T-helper 17 cell (primary cell): ENCODE measurements around the gene CCL24. TPM values are rescaled to one million over a fixed set of nuclear protein-coding genes. Genes with fewer than 3 reads are reported as not detected.
"Not testable (repeated sequence)": the region's sequence is repeated elsewhere in the genome, so short reads cannot be mapped to it uniquely, and the experiment has no call there.

Experiments used
- ATAC-seq: fragments of 150-1000 bp; cut with Tn5 transposase; 2 replicates; pipeline ENCODE4 v1.10.0; 2021; ENCODE audit warnings: mild to moderate bottlenecking, moderate library complexity
- DNase-seq, 3 donors: peaks; one replicate each; pipeline versions ENCODE4 v3.0.0 to v3.0.0-alpha.2; 2020 to 2021
- H3K9me3 ChIP-seq: one replicate; pipeline ENCODE4 v1.7.0; 2013; ENCODE audit warnings: low read length, mild to moderate bottlenecking; ENCODE audit not compliant: control insufficient read depth, poor library complexity, severe bottlenecking
- H3K27ac Mint-ChIP-seq: one replicate; pipeline ENCODE4 v1.8.0; 2022; ENCODE audit warnings: mild to moderate bottlenecking, moderate library complexity, mixed read lengths
- H3K27me3 Mint-ChIP-seq: one replicate; pipeline ENCODE4 v1.8.0; 2022; ENCODE audit warnings: mixed read lengths
- H3K36me3 Mint-ChIP-seq: one replicate; pipeline ENCODE4 v1.8.0; 2022; ENCODE audit warnings: low read depth, mixed read lengths
- H3K4me1 Mint-ChIP-seq: one replicate; pipeline ENCODE4 v1.8.0; 2022; ENCODE audit warnings: mild to moderate bottlenecking, mixed read lengths
- H3K4me3 Mint-ChIP-seq: one replicate; pipeline ENCODE4 v1.8.0; 2022; ENCODE audit warnings: mild to moderate bottlenecking, moderate library complexity, mixed read lengths
- total RNA-seq, 4 donors: library from RNA in 2 of 4; stranded (reverse) in 2 of 4; gene quantifications; one replicate each; pipeline ENCODE4 v1.2.3 and lab custom pipeline; 2022 to 2026

The CCL24 gene, protein sequence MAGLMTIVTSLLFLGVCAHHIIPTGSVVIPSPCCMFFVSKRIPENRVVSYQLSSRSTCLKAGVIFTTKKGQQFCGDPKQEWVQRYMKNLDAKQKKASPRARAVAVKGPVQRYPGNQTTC
- total RNA-seq (not detected), total RNA-seq (lab: John Stamatoyannopoulos, UW) (0 reads per million in 2 donors)

DNA sequence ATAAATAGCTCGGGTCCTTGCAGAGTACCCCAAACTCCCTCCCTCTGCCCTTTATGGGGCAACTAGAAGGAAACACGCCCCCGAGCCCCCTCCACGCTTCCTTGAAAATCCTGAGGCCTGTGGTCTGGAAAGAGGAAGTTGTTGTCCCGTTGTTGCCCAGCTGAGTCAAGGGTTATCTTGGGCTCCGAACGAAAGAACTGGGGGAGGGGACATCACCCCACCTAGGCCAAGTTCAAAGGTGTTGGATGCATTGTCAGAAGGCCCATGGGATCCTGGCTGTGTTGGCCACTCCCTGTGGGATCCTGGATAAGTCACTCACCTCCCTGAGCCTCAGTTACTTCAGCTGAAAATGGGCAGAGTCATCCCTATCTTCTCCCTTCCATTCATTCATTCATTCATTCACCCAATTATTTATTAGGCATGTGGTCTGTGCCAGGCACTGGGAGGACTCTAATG is at the start of gene CCL24:
Gene CCL24, minus strand, starts transcription at position 26 of the 456 bp plus-strand sequence. CDS start 91 bp downstream, outside the sequence.
- no peaks in the 10 kb centered on the region for H3K9me3 ChIP-seq
- ATAC-seq (no peak), DNase-seq (no peak)
- Mint-ChIP-seq H3K4me1 (no peaks in the 10 kb centered on the region), H3K27ac (no peak within 1 kb of the TSS), H3K27me3 (peaks cover 8% of the 10 kb centered on the region), H3K4me3 (no peak within 1 kb of the TSS), H3K36me3 (no peaks in the 10 kb centered on the region)

DNA sequence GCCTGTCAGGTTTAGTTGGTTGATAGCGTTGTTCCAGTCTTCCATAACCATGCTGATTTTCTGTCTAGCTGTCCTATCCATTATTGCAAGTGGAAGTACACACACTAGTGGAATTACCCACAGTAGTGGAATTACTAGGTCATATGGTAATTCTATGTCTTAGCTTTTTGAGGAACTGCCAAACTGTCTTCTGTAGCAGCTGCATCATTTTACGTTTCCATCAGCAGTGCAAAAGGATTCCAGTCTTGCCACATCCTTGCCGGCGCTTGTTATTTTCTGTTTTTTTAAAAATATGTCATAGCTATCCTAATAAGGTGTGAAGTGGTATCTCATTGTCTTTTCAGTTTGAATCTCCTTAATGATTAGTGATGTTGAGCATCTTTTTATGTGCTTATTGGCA is 48.0 kb upstream of the CCL24 start:
- no peak for ATAC-seq
- no peaks in the 10 kb centered on the region for H3K36me3 Mint-ChIP-seq
- H3K27me3 Mint-ChIP-seq = peaks cover 23% of the 10 kb centered on the region
- no peak overlapping the region for H3K4me3 Mint-ChIP-seq
- H3K4me1 Mint-ChIP-seq = peaks cover 4% of the 10 kb centered on the region
- H3K9me3 ChIP-seq = no peaks in the 10 kb centered on the region
- no peak for DNase-seq
- no peak overlapping the region for H3K27ac Mint-ChIP-seq

DNA sequence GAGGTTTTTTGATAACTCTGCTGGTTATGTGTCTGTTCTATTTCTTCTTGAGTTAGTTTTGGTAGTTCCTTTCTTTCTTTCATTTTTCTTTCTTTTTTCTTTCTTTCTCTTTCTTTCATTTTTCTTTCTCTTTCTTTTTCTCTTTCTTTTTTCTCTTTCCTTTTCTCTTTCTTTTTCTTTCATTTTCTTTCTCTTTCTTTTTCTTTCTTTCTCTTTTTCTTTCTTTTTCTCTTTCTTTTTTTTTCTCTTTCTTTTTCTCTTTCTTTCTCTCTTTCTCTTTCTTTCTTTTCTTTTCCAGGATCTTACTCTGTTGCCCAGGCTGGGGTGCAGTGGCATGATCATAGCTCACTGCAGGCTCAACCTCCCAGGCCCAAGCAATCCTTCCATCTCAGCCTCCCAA is 44.8 kb upstream of the CCL24 start:
- ATAC-seq = no peak
- H3K36me3 Mint-ChIP-seq = no peaks in the 10 kb centered on the region
- H3K9me3 ChIP-seq = no peaks in the 10 kb centered on the region
- DNase-seq = no peak
- peaks cover 12% of the 10 kb centered on the region for H3K27me3 Mint-ChIP-seq
- H3K27ac Mint-ChIP-seq = no peak overlapping the region
- no peaks in the 10 kb centered on the region for H3K4me1 Mint-ChIP-seq
- H3K4me3 Mint-ChIP-seq = no peak overlapping the region

DNA sequence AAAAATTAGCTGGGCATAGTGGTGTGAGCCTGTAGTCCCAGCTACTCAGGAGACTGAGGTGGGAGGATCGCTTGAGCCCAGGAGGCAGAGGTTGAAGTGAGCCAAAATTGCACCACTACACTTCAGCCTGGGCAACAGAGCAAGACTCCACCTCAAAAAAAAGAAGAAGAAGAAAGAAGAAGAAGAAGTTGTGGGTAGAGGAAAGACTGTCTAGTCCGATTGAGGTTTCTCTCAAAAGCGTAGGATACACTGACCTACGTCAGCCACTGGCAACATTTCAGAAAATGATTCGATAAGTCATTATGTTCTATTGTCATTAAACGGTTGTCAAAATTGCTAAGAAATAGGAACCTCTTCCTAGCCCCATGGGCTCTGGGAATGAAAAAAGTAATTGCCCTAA is 42.9 kb upstream of the CCL24 start:
- no peak for DNase-seq
- no peaks in the 10 kb centered on the region for H3K36me3 Mint-ChIP-seq
- H3K9me3 ChIP-seq = no peaks in the 10 kb centered on the region
- no peaks in the 10 kb centered on the region for H3K4me1 Mint-ChIP-seq
- ATAC-seq = no peak
- H3K27me3 Mint-ChIP-seq = peaks cover 7% of the 10 kb centered on the region
- no peak overlapping the region for H3K4me3 Mint-ChIP-seq
- no peak overlapping the region for H3K27ac Mint-ChIP-seq

DNA sequence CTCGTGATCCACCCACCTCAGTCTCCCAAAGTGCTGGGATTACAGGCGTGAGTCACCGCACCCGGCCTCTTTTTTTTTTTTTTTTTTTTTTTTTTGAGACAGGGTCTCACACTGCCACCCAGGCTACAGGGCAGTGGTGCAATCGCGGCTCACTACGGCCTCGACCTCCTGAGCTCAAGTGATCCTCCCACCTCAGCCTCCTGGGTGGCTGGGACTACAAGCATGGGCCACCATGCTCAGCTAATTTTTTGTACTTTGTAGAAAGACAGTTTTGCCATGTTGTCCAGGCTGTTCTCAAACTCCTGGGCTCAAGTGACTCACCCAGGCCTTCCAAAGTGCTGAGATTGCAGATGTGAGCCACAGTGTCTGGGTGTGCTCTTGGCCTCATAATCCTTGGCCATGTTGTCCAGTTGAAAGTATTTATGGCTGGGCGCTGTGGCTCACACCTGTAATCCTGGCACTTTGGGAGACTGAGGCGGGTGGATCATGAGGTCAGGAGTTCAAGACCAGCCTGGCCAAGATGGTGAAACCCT is 41.3 kb upstream of the CCL24 start:
- not testable (repeated sequence) for H3K4me3 Mint-ChIP-seq, H3K27me3 Mint-ChIP-seq, H3K9me3 ChIP-seq, H3K27ac Mint-ChIP-seq, DNase-seq, H3K36me3 Mint-ChIP-seq, H3K4me1 Mint-ChIP-seq, ATAC-seq

DNA sequence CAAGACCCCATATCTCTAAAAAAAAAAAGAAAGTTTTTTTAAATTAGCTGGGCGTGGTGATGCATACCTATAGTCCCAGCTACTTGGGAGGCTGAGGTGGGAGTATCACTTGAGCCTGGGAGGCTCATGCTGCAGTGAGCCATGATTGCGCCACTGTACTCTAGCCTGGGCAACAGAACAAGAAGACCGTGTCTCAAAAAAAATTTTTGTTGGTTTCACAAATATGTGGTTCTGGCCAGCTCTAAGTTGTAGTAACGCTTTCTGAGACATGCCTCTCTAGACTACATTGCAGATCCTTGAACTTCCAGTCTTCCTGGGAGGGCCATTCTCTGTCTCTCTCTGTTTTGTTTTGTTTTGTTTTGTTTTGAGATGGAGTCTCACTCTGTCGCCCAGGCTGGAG is 40.6 kb upstream of the CCL24 start:
- Mint-ChIP-seq H3K4me1 (no peaks in the 10 kb centered on the region), H3K36me3 (no peaks in the 10 kb centered on the region), H3K4me3 (no peak overlapping the region), H3K27me3 (peaks cover 4% of the 10 kb centered on the region), H3K27ac (no peak overlapping the region)
- no peaks in the 10 kb centered on the region for H3K9me3 ChIP-seq
- no peak for ATAC-seq
- DNase-seq = no peak

DNA sequence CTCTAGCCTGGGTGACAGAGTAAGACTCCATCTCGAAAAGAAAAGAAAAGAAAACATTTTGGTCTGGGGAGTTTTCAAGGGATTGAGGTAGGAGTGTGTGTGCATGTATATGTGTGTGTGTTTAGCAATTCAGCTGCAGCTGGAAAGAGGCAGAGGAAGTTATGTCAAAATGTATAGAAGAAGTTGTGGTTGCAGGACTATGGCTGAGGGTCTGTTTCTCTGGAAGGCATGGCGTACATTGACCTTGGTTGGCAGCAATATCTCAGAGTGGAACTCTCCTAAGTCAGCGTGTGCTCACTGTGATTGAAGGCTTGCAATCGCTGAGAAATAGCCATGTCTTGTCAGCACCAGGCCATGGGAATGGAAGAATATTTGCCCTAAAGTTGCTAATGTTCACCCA is 36.6 kb upstream of the CCL24 start:
- Mint-ChIP-seq H3K4me1 (no peaks in the 10 kb centered on the region), H3K27me3 (no peaks in the 10 kb centered on the region), H3K36me3 (no peaks in the 10 kb centered on the region), H3K4me3 (no peak overlapping the region), H3K27ac (peak overlapping the region; percentile 47)
- no peaks in the 10 kb centered on the region for H3K9me3 ChIP-seq
- DNase-seq (no peak), ATAC-seq (no peak)

DNA sequence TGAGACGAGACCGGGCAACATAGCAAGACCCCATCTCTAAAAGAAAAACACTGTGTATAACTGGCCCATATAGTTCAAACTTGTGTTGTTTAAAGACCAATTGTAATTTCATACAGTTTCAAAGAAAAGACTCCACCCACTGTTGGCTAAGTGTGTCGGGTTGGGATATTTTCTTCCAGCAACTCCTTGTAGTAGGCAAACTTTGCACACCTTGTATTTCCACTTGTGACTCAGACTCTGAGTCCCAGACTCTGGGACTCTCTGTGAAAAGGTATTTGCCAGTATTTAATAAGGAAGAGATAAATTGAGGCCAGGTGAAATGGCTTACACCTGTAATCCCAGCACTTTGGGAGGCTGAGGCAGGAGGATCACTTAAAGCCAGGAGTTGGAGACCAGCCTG is 36.0 kb upstream of the CCL24 start:
- H3K4me1 Mint-ChIP-seq = no peaks in the 10 kb centered on the region
- H3K9me3 ChIP-seq = no peaks in the 10 kb centered on the region
- DNase-seq = no peak
- H3K4me3 Mint-ChIP-seq = no peak overlapping the region
- ATAC-seq = no peak
- H3K27ac Mint-ChIP-seq = peak overlapping the region; percentile 47
- H3K36me3 Mint-ChIP-seq = no peaks in the 10 kb centered on the region
- H3K27me3 Mint-ChIP-seq = no peaks in the 10 kb centered on the region

DNA sequence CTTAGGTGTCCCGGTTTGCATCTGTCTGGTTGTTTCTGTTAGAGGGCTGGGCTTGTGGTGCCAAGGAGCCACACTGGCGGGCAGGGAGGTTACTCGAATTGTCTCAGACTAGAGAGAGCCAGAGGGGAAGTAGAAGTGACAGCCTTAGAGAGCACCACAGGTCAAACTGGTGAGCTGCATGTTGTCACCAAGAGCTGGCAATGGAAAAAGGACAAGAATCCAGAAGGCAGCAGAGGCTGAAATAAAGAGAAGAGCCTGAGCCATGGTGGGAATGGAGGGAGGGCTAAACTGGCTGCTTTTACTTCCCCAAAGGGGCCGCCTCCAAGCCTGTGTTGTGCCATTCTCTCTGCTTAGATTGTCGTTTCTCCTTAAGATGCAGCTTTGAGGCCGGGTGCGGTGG is 34.1 kb upstream of the CCL24 start:
- H3K4me1 Mint-ChIP-seq = peaks cover 6% of the 10 kb centered on the region
- H3K4me3 Mint-ChIP-seq = no peak overlapping the region
- DNase-seq (no peak), ATAC-seq (no peak)
- no peaks in the 10 kb centered on the region for H3K9me3 ChIP-seq
- no peak overlapping the region for H3K27ac Mint-ChIP-seq
- H3K36me3 Mint-ChIP-seq = no peaks in the 10 kb centered on the region
- H3K27me3 Mint-ChIP-seq = no peaks in the 10 kb centered on the region

DNA sequence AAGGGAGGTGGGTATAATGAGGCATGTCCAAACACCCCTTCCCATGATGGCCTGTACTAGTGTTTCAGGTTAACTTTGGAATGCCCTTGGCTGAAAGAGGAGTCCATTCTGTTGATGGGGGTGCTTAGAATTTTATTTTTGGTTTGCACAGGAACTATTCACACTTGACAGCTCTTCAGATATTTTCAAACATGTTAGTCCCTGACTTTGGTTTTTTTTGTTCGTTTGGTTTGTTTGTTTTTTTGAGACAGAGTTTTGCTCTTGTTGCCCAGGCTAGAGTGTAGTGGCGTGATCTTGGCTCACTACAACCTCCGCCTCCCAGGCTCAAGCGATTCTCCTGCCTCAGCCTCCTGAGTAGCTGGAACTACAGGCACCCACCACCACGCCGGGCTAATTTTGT is 31.5 kb upstream of the CCL24 start:
- not testable (repeated sequence) for DNase-seq, H3K27ac Mint-ChIP-seq, H3K4me3 Mint-ChIP-seq, H3K36me3 Mint-ChIP-seq, H3K9me3 ChIP-seq, H3K27me3 Mint-ChIP-seq, ATAC-seq, H3K4me1 Mint-ChIP-seq

DNA sequence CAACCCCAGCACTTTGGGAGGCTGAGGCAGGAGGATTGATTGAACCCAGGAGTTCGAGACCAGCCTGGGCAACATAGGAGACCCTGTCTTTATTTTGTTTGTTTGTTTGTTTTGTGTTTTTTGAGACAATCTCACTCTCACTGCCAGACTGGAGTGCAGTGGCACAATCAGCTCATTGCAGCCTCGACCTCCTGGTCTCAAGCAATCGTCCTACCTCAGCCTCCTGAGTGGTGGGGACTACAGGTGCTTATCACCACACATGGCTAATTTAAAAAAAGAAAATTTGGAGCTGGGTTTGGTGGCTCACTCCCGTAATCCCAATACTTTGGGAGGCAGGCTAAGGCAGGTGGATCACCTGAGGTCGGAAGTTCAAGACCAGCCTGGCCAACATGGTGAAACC is 30.6 kb upstream of the CCL24 start:
- H3K36me3 Mint-ChIP-seq = no peaks in the 10 kb centered on the region
- ATAC-seq (no peak), DNase-seq (no peak)
- H3K9me3 ChIP-seq = no peaks in the 10 kb centered on the region
- H3K4me1 Mint-ChIP-seq = peaks cover 6% of the 10 kb centered on the region
- H3K27ac Mint-ChIP-seq = no peak overlapping the region
- H3K27me3 Mint-ChIP-seq = no peaks in the 10 kb centered on the region
- H3K4me3 Mint-ChIP-seq = no peak overlapping the region

DNA sequence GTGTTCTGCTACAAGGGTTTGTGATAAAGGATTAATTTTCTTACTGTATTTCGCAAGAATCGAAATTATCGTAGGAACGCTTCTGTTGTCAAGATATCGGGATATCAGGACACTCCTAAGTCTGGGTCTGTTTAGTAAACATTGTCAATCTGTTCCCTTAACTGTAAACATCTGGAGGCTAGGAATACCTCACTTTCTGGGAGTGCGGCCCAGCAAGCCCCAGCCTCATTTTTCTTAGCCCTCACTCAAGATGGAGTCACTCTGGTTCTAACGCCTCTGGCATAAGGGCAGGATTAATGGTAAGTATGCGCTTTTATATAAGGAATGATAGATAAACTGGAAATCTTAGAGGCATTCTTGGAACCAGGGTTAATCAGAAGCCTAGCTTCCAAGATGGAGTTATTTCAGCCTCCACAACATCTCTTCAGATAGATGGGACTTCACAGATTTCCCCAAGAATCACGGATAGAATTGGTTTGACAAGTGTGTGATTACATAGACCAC is 30.1 kb upstream of the CCL24 start:
- H3K27me3 Mint-ChIP-seq = no peaks in the 10 kb centered on the region
- no peaks in the 10 kb centered on the region for H3K36me3 Mint-ChIP-seq
- no peak for DNase-seq
- no peak for ATAC-seq
- H3K4me3 Mint-ChIP-seq = no peak overlapping the region
- H3K9me3 ChIP-seq = no peaks in the 10 kb centered on the region
- H3K27ac Mint-ChIP-seq = no peak overlapping the region
- H3K4me1 Mint-ChIP-seq = peaks cover 6% of the 10 kb centered on the region

DNA sequence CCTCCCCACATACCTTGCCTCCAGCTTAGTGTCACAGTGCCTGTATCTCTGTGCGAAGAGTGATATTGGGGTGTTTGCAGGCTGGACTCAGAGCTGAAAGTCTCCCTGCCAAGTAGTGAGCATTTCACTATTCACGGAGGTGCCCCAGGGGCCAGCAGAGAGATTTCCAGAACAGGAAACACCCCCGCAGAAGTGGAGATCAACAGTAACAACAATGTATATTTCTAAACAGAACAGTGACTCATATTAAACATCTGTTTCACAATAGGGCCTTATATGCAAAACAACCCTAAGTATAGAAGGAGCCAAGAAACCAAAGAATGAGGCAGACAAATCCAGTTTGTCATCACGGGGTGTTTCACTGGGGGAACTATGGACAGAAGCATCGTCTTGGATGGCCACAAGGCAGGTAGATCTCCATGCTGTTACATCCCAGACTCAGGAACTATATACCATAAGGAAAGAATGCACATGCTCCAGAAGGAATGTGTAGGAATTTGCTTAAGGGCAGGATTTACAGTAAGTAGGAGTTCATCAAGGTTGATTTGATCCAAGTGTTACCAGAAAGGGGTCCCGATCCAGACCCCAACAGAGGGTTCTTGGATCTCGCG is 29.3 kb upstream of the CCL24 start:
- no peaks in the 10 kb centered on the region for H3K9me3 ChIP-seq
- H3K27ac Mint-ChIP-seq = peak overlapping the region; percentile 60
- no peaks in the 10 kb centered on the region for H3K27me3 Mint-ChIP-seq
- no peak overlapping the region for H3K4me3 Mint-ChIP-seq
- H3K36me3 Mint-ChIP-seq = peaks cover 2% of the 10 kb centered on the region
- ATAC-seq (peak; percentile 32), DNase-seq (no peak)
- peaks cover 6% of the 10 kb centered on the region for H3K4me1 Mint-ChIP-seq

DNA sequence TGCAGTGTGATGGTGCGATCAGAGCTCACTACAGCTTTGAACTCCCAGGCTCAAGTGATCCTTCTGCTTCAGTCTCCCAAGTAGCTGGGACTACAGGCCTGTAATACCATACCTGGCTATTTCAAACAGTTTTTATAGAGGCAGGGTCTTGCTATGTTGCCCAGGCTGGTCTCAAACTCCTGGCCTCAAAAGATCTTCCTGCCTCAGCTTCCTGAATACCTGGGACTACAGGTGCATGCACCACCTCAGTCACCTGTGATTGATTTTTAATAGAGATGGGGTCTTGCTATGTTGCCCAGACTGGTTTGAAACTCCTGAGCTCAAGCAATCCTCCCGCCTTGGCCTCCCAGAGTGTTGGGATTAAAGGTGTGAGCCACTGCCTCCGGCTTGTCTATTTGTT is 26.4 kb upstream of the CCL24 start:
- Mint-ChIP-seq H3K36me3 (peaks cover 2% of the 10 kb centered on the region), H3K4me1 (peaks cover 6% of the 10 kb centered on the region), H3K27me3 (no peaks in the 10 kb centered on the region), H3K4me3 (no peak overlapping the region), H3K27ac (no peak overlapping the region)
- DNase-seq (no peak), ATAC-seq (no peak)
- no peaks in the 10 kb centered on the region for H3K9me3 ChIP-seq
